Upper lobe of left lung (tissue), 4 donors: Measurements from ENCODE around the gene ADGRD1.

Source experiments
- EP300 ChIP-seq, 4 donors: sonication (generic); formaldehyde crosslinking; IDR thresholded peaks; one replicate each; pipeline ENCODE4 v1.5.1; 2017; ENCODE audit warnings: antibody characterized with exemption in 4 of 4, control low read depth in 2 of 4
- POLR2A ChIP-seq, 4 donors: fragments of 450-650 bp; IDR thresholded peaks; one replicate each; pipeline ENCODE4 v1.5.1; 2016 to 2017; ENCODE audit warnings: antibody characterized with exemption in 4 of 4, mild to moderate bottlenecking in 2 of 4

- TF ChIP-seq EP300 (IDR thresholded peaks at IDR 0.05) (no peak), POLR2A (IDR thresholded peaks at IDR 0.05) (no peak)
These were observed 77.0 kb downstream of the ADGRD1 start for GRCh38 chr12:131030472-131031328.
